Hepatocyte (in vitro differentiated cells): ENCODE data around the gene COL5A2. TPM values are rescaled to one million over a fixed set of nuclear protein-coding genes. Genes with fewer than 3 reads are reported as not detected.

Experiments
- DNase-seq: peaks from one replicate; pipeline ENCODE4 v3.0.0-alpha.2; 2016; ENCODE audit warnings: low spot score
- H2AFZ ChIP-seq: fragments of 200-600 bp; sonication (generic); 2 replicates; pipeline ENCODE4 v1.6.0; 2016; ENCODE audit warnings: antibody characterized with exemption, mild to moderate bottlenecking
- H3K27ac ChIP-seq: fragments of 200-600 bp; sonication (generic); 2 replicates; pipeline ENCODE4 v1.5.1; 2016; ENCODE audit warnings: mild to moderate bottlenecking
- H3K27me3 ChIP-seq: fragments of 200-600 bp; sonication (generic); 2 replicates; pipeline ENCODE4 v1.6.1; 2016
- H3K36me3 ChIP-seq: fragments of 200-600 bp; sonication (generic); replicated peaks from 2 replicates; pipeline ENCODE4 v1.5.1; 2016; ENCODE audit warnings: low read depth; ENCODE audit not compliant: insufficient read depth
- H3K4me1 ChIP-seq: fragments of 200-600 bp; sonication (generic); 2 replicates; pipeline ENCODE4 v1.5.1; 2016; ENCODE audit warnings: mild to moderate bottlenecking, moderate library complexity; ENCODE audit not compliant: insufficient read depth
- H3K4me2 ChIP-seq: fragments of 200-600 bp; sonication (generic); 2 replicates; pipeline ENCODE4 v1.6.0; 2016
- H3K4me3 ChIP-seq: fragments of 200-600 bp; sonication (generic); 2 replicates; pipeline ENCODE4 v1.5.1; 2016; ENCODE audit warnings: mild to moderate bottlenecking
- H3K79me2 ChIP-seq: fragments of 200-600 bp; sonication (generic); 2 replicates; pipeline ENCODE4 v1.6.0; 2017; ENCODE audit warnings: mild to moderate bottlenecking
- H3K9me2 ChIP-seq: fragments of 200-600 bp; sonication (generic); replicated peaks from 2 replicates; pipeline ENCODE4 v1.6.0; 2017; ENCODE audit warnings: mild to moderate bottlenecking; ENCODE audit not compliant: insufficient read depth
- H3K9me3 ChIP-seq: fragments of 200-600 bp; sonication (generic); 2 replicates; pipeline ENCODE4 v1.5.1; 2016; ENCODE audit warnings: low read depth, mild to moderate bottlenecking
- H4K20me1 ChIP-seq: fragments of 200-600 bp; sonication (generic); 2 replicates; pipeline ENCODE4 v1.6.0; 2016; ENCODE audit warnings: mild to moderate bottlenecking; ENCODE audit not compliant: insufficient read depth, poor library complexity, severe bottlenecking
- EZH2 ChIP-seq: fragments of 200-600 bp; sonication (generic); IDR thresholded peaks from 2 replicates; pipeline ENCODE4 v1.6.1; 2016; ENCODE audit warnings: antibody characterized with exemption, mild to moderate bottlenecking, borderline replicate concordance
- EZH2phosphoT487 ChIP-seq: fragments of 200-600 bp; sonication (generic); IDR thresholded peaks from one replicate; pipeline ENCODE4 v1.6.1; 2018; ENCODE audit warnings: antibody characterized with exemption, mild to moderate bottlenecking, low read depth, moderate library complexity; ENCODE audit not compliant: unreplicated experiment, severe bottlenecking
- WGBS: methylation state at CpG from one replicate; pipeline ENCODE4 v1.1.6; 2016; ENCODE audit warnings: low lambda C conversion rate; ENCODE audit errors: missing lambda C conversion rate; 5-methylcytosine and 5-hydroxymethylcytosine counted together
- polyA plus RNA-seq: library from polyadenylated mRNA; unstranded; fragments of >200 nt; fragmentation: Nextera tagmentation; extraction: Ambion mirVana; gene quantifications from 2 replicates; pipeline ENCODE4 v1.2.1, GENCODE V29; 2016
- total RNA-seq: library from RNA; depleted of rRNA; stranded (reverse); fragments of >200 nt; gene quantifications from 2 replicates; pipeline ENCODE4 v1.2.3, GENCODE V29; 2014
- TF ChIP-seq, protein P1 (sequence below): fragments of 200-600 bp; sonication (generic); IDR thresholded peaks from 2 replicates; pipeline ENCODE4 v1.5.1; 2016; ENCODE audit warnings: antibody characterized with exemption, mild to moderate bottlenecking; ENCODE audit not compliant: poor library complexity

The COL5A2 gene
- total and polyA plus RNA-seq, 2 experiments from 2014 or later: 137 to 406 TPM

DNA sequence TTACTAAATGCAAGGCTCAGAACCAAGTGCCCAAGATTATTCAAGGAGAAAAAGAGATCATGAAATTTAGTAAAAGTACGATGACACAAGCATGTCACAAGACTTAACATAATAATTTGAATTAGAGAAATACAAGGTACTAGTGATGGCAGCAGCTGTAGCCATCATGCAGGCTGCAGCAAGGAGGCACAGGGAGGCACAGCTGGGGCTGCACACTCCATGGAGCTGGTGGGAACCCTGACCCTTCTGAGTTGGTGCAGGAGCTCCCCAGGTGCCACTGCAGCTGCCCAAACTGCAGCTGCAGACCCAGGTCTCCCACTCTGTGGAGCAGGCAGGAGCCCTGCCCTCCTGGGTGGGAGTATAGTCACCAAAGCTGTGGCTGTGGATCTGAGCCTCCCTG lies 159.4 kb downstream of the COL5A2 start:
- H3K9me3 ChIP-seq: no peaks in the 10 kb centered on the region
- H4K20me1 ChIP-seq: no peaks in the 10 kb centered on the region
- H3K79me2 ChIP-seq: no peaks in the 10 kb centered on the region
- H3K36me3 ChIP-seq: no peaks in the 10 kb centered on the region
- TF ChIP-seq EZH2 (no peak), EZH2phosphoT487 (no peak)
- TF ChIP-seq, protein P1, sequence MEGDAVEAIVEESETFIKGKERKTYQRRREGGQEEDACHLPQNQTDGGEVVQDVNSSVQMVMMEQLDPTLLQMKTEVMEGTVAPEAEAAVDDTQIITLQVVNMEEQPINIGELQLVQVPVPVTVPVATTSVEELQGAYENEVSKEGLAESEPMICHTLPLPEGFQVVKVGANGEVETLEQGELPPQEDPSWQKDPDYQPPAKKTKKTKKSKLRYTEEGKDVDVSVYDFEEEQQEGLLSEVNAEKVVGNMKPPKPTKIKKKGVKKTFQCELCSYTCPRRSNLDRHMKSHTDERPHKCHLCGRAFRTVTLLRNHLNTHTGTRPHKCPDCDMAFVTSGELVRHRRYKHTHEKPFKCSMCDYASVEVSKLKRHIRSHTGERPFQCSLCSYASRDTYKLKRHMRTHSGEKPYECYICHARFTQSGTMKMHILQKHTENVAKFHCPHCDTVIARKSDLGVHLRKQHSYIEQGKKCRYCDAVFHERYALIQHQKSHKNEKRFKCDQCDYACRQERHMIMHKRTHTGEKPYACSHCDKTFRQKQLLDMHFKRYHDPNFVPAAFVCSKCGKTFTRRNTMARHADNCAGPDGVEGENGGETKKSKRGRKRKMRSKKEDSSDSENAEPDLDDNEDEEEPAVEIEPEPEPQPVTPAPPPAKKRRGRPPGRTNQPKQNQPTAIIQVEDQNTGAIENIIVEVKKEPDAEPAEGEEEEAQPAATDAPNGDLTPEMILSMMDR: no peak
- H3K4me3 ChIP-seq: no peak overlapping the region
- peak overlapping the region; percentile 34 for H3K27ac ChIP-seq
- H3K9me2 ChIP-seq: no peaks in the 10 kb centered on the region
- H2AFZ ChIP-seq: no peak overlapping the region
- no peak overlapping the region for H3K4me2 ChIP-seq
- no peaks in the 10 kb centered on the region for H3K27me3 ChIP-seq
- 94% methylated on average over 1 of the region's 1 CpG for WGBS
- no peak for DNase-seq
- no peaks in the 10 kb centered on the region for H3K4me1 ChIP-seq

DNA sequence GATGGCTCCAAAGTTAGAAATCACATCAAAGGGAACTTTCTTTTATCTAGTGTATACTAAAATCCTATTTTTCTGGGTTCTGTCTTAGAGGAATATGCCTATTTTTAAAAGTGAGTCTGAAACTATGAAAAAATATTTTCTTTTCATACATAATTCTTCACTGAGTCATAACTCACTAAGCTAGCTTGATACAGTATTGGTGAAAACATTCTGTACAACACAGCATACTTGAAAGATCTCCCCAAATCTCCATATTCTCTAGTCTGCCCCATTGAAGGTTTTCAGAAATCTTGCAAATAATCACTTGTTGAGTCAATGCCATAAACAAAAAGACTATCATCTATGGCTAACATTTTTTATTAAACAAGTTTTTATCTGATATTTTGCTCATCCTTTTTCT lies 160.9 kb downstream of the COL5A2 start:
- no peak for TF ChIP-seq EZH2phosphoT487
- TF ChIP-seq, protein P1: no peak
- TF ChIP-seq EZH2: no peak
- no peak for DNase-seq
- H3K27ac ChIP-seq: peak overlapping the region; percentile 34
- H3K9me2 ChIP-seq: no peaks in the 10 kb centered on the region
- no peaks in the 10 kb centered on the region for H4K20me1 ChIP-seq
- no peaks in the 10 kb centered on the region for H3K79me2 ChIP-seq
- no peaks in the 10 kb centered on the region for H3K4me1 ChIP-seq
- no peak overlapping the region for H3K4me3 ChIP-seq
- no peaks in the 10 kb centered on the region for H3K9me3 ChIP-seq
- H2AFZ ChIP-seq: no peak overlapping the region
- H3K36me3 ChIP-seq: no peaks in the 10 kb centered on the region
- no peaks in the 10 kb centered on the region for H3K27me3 ChIP-seq
- H3K4me2 ChIP-seq: no peak overlapping the region

DNA sequence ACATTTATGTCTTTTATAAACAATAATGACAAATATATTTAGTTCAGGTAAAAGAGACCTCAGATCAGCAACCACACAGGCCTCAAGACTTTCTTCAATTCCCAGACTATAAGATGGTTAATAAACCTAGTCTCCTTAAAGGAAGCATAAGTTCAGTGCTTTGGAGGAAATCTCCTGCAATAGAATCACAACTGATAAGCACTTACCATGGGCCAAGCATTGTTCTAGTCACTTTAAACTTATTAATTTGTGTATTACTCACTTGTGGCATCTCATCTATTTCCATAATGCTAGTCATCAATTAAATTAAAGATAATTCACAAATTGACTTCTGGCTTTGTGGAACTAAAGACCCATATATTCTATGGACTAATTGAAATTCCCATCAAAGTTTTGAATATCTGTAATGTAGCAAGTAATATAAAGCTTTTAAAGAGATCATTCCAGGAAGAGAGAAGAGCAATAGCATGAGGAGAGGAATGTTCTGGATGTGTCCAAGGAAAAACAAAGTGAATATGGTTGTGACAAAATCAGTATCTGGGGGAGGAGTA lies 163.2 kb downstream of the COL5A2 start:
- Histone ChIP-seq H3K4me1 (no peaks in the 10 kb centered on the region), H4K20me1 (no peaks in the 10 kb centered on the region), H3K9me3 (no peaks in the 10 kb centered on the region), H3K27ac (peak overlapping the region; percentile 38), H2AFZ (no peak overlapping the region), H3K9me2 (no peaks in the 10 kb centered on the region), H3K79me2 (no peaks in the 10 kb centered on the region), H3K4me2 (no peak overlapping the region), H3K4me3 (no peak overlapping the region), H3K27me3 (no peaks in the 10 kb centered on the region), H3K36me3 (no peaks in the 10 kb centered on the region)
- TF ChIP-seq EZH2: no peak
- TF ChIP-seq, protein P1: no peak
- no peak for TF ChIP-seq EZH2phosphoT487
- DNase-seq: no peak

DNA sequence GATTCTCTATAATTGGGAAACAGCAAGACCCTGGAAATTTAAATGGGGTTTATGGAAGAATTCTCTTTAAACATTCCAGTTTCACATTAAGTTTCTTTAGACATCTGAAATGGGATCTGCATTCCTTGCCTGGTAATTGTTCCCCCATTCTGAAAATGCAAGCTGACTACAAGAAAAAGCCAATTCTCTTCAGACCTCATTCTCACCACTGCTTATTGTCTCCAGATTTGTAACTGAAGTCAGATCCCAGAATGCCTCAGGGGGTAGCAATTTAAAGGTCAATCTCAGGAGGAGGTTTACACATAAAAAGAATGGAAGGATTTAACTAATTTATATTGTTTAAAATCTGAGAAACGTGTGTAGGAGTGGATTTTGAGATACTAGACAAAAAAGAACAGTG lies 164.2 kb downstream of the COL5A2 start:
- no peak overlapping the region for H3K4me2 ChIP-seq
- H3K27ac ChIP-seq: peak overlapping the region; percentile 38

More for the DNA sequence above, 164.2 kb downstream of the COL5A2 start:
- WGBS: 32% methylated on average over 1 of the region's 1 CpG
- Histone ChIP-seq H3K27me3 (no peaks in the 10 kb centered on the region), H3K36me3 (no peaks in the 10 kb centered on the region), H3K79me2 (no peaks in the 10 kb centered on the region), H4K20me1 (no peaks in the 10 kb centered on the region), H3K4me1 (no peaks in the 10 kb centered on the region), H3K9me2 (no peaks in the 10 kb centered on the region), H3K4me3 (no peak overlapping the region), H2AFZ (no peak overlapping the region), H3K9me3 (no peaks in the 10 kb centered on the region)
- no peak for TF ChIP-seq EZH2phosphoT487
- TF ChIP-seq, protein P1: no peak
- TF ChIP-seq EZH2: no peak
- DNase-seq: no peak
